GM19351 (cell line): ENCODE results near the gene LRRC8B.
A peak's percentile ranks its signal among the peaks of the same experiment; 100 is the strongest.
"Not testable (repeated sequence)": the region's sequence is repeated elsewhere in the genome, so short reads cannot be mapped to it uniquely, and the experiment has no call there.

Experiments
- ATAC-seq: cut with Tn5 transposase; IDR thresholded peaks from one replicate; pipeline ENCODE4 v1.9.1; 2021; ENCODE audit warnings: mild to moderate bottlenecking, moderate library complexity; ENCODE audit not compliant: unreplicated experiment

Gene LRRC8B

DNA sequence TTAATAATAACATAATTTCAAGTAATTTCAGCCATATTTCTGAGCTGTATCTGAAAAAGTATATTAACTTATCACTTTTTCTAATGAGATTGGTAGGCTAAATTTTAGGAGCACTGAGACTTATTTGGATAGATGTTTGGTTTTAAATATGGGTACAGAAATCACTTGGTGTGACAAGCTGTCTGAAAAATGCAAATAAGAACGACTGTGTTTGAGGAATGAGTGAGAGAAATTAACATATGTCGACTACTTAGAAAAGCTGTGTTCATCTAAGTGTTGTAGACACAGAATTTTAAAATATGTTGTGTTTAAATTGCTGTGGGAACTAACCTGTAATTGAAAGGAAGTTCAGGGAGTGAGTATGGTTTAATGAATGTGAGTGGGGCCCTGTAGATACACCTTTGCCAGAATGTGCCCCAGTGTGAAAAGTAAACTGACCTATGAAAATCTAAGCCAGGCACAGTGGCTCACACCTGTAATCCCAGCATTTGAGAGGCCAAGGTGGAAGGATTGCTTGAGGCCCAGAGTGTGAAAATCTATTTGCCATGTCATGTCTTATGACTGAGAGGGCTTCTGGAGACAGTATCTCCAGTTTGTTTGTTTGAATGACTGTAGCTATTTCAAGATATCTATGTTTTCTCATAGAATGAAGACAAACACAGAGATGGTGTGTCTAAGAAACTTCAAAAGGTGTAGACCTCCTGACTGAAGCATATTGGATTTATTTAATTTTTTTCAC is 54.5 kb downstream of the LRRC8B start:
- no peak for ATAC-seq

DNA sequence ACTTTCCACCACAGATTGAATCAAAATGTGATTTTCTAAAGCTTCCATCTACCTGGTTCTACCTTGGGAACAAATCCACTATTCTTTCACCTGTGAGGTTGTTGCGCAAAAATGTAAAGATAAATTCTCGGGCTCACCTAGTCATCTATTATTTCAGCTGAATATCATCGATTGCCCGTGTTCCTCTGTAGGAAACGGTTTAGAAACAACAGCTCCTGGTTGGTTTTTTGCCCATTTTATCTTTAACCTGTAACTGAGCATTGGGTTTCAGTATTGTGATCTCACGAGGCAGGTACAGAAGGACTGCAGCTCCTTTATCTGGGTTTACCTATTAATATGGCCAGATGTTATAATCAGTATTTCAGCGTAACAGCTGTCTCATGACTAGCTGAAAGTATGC is 55.4 kb downstream of the LRRC8B start:
- no peak for ATAC-seq

DNA sequence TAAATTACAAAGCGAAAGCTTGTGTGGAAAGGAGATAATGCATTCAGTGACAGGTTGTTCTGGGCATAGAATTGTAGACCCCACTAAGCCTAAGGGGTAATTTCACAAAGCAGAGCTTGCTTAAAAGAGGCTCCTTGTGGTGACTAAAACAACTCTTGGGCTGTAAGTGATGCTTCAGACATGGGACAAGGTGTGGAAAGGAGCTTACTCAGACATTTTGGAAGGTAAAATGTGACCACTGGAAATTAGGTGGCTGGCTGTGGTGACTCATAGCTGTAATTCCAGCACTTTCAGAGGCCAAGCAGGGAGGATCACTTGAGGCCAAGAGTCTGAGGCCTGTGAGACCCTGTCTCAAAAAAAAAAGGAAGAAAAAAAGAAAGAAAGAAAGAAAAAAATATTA is 57.2 kb downstream of the LRRC8B start:
- ATAC-seq: no peak

DNA sequence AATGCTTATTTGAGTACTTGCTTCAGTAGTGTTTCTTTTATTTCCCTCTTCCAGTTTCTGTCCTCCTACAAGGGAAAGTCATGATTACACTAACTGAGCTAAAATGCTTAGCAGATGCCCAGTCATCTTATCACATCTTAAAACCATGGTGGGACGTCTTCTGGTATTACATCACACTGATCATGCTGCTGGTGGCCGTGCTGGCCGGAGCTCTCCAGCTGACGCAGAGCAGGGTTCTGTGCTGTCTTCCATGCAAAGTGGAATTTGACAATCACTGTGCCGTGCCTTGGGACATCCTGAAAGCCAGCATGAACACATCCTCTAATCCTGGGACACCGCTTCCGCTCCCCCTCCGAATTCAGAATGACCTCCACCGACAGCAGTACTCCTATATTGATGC is 57.9 kb downstream of the LRRC8B start:
- no peak for ATAC-seq

DNA sequence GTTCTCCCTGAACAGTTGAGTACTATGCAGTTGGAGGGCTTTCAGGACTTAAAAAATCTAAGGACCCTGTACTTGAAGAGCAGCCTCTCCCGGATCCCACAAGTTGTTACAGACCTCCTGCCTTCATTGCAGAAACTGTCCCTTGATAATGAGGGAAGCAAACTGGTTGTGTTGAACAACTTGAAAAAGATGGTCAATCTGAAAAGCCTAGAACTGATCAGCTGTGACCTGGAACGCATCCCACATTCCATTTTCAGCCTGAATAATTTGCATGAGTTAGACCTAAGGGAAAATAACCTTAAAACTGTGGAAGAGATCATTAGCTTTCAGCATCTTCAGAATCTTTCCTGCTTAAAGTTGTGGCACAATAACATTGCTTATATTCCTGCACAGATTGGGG is 59.6 kb downstream of the LRRC8B start:
- no peak for ATAC-seq

DNA sequence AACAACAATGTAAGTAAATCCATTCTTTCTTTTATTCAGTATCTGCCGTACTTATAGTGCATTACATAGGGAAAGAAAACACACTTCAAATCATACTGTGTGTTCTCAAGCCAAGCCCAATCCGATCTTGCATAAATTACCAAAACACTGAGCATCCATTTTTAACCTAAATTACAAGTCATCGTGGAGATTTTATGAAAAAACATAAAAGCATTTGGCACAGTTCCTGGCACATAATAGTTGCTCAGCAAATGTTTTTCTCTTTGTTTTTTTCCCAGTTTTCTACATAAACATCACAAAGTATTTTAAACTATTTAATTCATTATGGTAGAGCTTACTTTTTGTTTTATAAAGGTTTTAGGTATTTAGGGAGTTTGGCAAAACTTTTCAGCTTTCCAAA is 60.2 kb downstream of the LRRC8B start:
- no peak for ATAC-seq

DNA sequence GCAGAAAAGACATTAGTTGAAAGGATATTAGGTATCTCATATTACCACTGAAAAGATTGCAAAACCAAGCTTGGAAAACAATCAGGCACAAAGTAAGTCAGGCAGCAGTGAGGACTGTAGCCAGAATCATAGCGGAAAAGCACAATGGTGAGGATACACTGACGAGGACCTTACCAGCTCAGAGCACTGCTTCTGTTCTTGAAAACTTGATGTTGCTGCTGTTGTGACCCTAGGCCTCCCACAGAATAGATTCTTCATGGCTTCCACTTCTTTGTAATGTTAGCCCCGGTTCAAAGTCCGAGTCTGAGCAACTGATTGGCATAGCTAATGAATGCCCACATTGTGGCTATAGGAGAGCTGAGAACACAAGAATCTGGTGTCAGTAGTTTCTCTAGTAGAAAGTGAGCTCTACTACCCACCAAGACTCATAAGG is 63.1 kb downstream of the LRRC8B start:
- no peak for ATAC-seq

DNA sequence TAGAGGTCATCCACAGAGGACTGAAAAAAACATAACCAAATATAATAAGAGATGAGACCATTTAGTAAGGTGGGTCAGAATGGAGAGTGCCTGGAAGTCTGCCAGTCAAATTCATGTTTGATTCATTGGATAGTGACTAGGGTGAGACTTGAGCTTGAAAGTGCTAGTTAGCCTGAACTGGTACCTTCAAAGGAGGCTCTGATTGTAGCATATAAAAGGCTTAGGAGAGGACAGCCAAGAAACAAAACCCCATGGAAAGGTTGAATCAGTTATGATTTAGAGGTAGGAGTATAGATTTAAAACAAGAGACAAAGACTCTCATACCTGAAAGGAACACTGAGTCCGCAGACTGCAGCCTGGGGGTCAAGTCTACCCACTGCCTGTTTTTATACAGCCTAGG is 63.9 kb downstream of the LRRC8B start:
- ATAC-seq: no peak

DNA sequence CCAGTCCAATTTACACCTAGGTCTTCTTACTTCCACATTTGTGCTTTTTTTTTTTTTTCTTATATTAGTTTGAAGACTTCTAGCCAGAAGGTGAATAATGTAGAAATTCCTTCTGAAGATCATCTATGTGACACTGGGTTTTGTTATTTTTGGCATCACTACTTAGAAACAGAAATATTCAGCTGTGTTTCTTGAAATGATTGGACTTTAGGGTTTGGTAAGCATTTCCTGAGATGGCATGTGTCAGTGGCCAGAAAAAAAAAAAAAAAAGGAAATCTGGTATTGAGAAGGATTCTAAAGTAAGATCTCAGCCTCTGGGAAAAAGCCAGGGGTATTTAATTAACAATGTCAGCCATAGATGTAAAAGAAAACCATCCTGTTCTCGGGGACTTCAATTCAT is 64.9 kb downstream of the LRRC8B start:
- no peak for ATAC-seq

DNA sequence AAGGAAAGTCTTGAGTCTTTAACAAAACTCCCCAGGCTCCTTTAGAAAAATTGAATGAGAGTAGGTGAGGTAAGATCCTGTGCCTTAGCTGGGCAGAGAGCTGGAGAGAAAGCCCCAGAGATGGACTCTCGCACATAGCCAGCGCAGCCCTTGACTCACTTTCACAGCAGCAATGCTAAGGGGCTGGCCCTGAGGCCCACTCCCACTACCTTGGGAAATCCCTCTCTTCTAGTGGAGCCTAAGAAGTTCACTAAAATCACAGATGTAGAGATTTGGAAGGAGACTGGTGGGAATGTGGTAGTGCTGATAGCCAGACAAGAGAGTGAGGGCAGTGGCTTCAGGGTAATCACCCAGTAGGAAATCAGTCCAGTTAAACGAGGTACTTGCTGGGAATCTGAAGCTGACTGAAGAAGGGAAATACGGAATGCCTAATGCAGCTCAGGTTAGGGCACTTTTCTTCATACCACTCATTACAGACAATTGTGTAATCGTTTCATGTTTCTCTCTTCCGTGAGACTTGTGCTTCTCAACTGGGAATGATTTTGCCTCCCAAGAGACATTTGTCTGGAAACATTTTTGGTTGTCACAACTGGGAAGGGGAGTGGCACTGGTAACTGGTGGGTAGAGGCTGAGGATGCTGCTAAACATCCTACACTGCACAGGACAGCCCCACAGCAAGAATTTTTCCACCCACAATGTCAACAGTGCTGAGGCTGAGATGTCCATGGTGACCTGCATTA is 65.9 kb downstream of the LRRC8B start:
- no peak for ATAC-seq

DNA sequence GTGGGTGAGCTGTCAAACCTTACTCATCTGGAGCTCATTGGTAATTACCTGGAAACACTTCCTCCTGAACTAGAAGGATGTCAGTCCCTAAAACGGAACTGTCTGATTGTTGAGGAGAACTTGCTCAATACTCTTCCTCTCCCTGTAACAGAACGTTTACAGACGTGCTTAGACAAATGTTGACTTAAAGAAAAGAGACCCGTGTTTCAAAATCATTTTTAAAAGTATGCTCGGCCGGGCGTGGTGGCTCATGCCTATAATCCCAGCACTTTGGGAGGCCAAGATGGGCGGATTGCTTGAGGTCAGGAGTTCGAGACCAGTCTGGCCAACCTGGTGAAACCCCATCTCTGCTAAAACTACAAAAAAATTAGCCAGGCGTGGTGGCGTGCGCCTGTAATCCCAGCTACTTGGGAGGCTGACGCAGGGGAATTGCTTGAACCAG is 68.3 kb downstream of the LRRC8B start:
- not testable (repeated sequence) for ATAC-seq

DNA sequence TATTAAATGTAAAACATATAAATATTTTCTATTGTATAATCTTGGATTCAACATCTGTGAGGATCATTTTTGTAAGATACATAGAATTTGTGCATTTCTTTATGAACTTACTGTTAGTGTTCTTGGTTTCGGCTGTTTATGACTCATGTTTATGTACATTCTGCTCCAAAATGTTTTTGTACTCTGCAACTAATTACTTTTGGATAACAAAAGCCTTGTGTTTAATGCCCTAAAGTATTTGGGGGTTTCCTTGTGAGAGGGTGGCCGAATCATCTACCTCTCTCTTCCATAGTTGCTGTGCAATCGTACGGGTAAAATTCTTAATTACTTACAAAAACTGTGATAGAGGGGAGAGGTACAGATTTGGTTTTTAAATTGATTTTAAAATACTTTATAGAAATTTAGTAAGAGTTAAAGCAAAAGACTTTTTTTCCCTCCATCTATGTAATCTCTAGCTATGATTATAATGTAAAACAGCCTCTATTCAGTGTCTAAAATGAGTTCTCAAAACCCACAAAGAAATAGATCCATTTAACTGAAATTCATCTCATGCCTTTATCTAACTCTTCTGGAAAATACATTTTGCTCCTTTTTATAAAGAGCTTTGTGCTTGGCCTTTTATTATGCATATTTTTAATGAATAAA is 69.6 kb downstream of the LRRC8B start:
- ATAC-seq: no peak

DNA sequence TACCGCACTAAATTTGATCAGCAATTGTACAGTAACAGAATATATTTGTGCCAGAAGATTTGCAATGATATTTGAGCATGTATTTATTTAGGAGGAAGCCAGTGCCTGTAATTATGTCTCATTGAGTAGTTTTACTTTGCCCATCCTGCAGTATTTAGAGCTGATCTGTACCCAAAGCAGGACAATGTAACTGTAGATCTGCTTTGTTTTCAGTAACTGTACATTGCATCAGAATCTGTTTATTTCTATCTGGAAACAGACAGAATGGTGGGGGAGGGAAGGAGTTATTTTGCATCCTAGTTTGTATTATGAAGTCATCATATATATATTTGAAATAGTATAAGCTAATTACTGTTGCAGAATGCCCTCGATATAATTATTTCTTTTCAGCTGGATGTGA is 72.1 kb downstream of the LRRC8B start:
- no peak for ATAC-seq

DNA sequence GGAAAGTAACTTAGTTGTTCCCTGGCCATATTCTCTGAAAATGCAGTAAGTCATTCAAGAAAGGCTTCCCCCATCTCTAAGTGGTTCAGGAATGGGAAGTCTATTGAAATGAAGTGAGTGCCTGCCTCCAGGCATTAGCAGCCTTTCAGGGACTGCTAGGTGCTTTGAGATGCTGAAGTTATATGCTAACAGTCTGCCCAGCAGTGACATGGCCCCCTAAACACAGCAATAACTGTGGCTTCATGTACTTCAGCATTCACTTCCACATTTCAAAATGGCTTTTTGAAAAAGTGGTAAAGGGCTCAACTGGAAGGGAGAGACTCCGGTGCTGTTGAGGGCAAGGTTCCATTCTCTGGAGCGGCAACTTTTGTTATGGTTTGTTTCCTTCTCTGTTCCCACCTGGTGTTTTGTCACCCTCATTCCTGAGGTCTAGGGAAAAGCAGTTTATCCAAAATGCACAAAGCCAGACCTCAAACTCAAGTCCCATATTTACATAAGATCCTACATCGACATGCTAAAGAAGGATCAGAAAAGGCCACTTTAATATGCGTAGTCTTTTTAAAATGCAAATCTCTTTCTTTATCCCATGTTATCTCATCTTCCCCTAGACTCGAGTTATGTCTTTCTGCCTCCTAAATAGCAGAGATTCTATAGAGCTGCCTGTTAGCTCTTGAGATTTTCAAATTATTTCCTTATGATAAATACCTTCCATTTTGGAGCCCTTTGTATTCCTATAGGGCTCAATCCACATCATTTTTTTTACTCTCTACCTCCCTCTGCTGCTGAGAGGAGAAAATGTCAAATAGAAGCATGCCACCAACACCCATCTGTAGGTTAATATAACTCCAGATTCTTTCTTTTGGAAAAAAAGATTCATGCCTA is 74.1 kb downstream of the LRRC8B start:
- peak; percentile 69 for ATAC-seq

DNA sequence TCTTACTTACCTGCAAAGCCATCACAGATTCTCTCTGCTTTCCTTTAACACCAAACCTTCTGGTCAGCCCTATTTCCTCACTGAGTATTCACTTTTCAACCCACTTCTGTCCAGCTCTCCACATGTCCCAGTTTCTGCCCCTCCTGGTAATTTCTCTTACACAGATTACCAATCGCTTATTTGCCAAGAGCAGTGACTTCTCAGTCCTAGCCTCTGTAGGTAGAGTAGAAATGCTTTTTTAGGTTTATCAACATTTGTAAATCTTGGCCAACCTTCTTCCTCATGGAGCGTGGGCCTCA is 74.7 kb downstream of the LRRC8B start:
- ATAC-seq: no peak

DNA sequence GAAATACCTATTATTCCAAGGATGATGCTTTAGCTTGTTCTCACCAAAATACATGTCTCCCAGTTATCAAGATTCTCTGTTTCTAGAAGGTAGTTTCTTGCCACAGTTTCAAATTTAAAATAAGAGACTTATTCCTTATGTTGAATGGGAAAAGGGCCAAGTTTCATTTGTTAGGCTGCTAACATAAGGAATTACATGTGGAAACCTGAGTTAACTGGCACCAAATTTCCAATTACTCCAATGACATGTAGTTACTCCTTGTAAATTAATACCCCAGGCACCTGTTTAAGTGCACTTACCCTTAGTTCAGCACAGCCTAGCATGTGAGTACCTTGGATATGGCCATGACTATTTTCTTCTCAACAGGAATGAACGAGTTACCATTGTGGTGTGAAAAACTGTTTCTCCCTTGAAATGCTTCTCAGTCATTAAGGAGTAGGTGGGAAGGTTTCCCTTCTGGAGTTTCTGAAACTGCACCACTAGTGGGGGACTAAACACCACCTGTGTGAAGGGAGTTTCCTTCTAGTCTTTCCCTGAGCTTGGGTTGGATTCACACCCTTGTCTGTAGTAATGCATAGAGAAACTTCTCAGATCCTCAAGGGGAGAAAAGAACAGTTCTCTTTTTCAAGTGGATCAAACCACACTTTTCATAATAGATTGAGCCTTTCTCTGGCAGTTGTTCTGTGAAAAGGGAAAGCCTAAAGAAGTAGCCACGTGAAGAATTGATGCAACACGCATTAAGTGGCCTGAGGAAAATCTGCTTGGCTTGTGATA is 76.0 kb downstream of the LRRC8B start:
- ATAC-seq: no peak

DNA sequence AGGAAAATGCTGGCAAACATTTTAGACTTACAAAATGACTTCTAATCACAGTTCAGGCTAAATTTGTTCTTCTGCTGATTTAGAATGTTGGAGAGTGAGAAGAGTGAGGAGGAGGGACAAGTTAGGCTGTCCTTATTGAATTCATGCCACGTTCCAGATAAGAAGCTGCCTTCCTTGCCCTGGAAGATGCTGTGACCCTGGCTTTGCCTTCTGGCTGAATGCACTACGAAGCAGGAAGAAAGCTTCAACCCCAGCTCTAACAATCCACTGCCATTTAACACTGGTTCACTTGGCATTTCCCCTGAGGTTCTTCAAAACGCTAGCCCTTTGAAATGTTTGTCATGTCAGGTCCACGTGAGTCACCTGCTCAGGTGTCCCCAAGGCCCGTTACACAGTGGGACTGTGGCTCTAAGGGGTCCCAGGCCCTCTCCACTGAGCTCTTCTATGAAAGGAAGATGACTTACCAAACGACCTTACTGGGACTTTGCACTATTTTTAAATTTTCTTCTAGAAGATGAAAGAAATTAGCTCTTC is 78.3 kb downstream of the LRRC8B start:
- ATAC-seq: no peak

DNA sequence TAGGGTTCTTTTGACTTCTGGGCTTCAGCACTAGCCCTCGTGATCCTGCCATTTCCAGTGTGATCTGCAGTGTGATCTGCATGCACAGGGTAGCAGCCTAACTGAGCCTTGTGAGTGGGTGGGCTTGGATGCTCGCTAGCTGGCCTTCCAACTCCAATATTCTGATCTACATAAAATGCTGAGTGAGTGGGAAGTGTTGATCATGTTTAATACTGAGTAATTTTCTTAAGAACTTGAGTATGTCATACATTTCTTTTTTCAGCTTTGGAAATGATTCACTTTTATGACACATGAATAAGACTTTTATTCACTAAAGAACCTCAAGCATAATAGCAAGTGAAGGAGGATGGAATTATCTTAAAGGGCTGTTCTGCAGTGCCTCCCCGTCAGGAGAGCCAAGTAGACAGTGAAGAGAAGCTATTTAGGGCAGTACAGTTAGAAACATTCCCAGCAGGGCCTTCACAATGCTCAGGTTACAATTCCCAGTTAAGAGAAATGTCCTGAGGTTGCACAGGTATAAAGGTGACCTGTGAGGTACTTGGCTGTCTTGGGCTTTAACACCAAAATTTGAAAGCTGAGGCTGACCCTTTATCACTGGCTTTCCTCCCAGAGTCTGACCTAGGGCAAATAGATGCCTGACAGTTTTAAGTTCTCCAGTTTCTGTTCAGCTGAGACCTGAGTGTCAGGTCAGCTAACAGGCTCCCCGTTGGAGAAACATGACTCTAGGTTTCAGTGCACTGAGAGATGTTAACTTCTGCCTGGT is 79.2 kb downstream of the LRRC8B start:
- ATAC-seq: no peak

DNA sequence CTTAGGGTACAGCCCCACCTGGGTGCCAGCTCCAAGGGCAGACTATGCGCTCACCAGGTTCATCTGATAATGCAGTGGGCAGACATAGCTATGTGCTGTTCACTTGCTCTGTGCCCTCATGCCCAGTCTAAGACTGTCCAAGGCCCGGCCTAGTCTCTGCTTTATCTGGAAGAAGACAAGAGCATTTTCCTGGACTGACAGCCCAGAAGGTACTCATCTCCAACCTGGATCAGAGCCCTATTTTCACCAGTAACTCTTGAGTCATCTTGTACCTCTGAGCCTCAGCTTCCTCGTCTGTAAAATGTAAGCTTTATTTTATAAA is 79.7 kb downstream of the LRRC8B start:
- ATAC-seq: no peak

DNA sequence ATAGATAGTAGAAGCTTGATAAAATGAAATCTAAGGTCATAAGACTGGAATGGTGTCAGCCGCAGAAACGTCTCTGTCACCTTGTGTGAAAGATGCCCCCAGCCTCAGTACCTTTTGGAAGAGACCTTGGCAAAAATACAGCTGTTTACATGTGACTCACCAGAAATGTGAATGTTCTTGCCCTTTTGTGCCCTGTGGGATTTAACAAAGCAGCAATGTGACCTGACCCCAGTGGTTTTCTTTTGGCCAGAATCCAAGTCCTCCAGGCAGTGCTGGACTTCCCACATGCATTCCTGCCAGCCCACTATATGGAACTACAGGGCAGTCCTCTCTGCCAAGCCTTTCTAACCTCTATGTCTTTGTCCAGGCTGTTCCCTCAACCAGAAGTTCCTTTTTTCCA is 81.1 kb downstream of the LRRC8B start:
- ATAC-seq: no peak
